Measurements from ENCODE around the gene ARHGAP26. TPM values are rescaled to one million over a fixed set of nuclear protein-coding genes. Genes with fewer than 3 reads are reported as not detected.
A peak's percentile ranks its signal among the peaks of the same experiment; 100 is the strongest.

The ARHGAP26 gene
- total and polyA plus RNA-seq, 4 donors: 1.8 to 16.7 (median 4.1) TPM

- TF ChIP-seq ZBTB33 (IDR thresholded peaks at IDR 0.05): no peak
- TF ChIP-seq HNF4G (IDR thresholded peaks at IDR 0.05): no peak
- TF ChIP-seq FOXA1 (IDR thresholded peaks at IDR 0.05): no peak
- TF ChIP-seq ATF3 (IDR thresholded peaks at IDR 0.05): peak; percentile 37
- no peak for TF ChIP-seq TAF1 (conservative IDR thresholded peaks at IDR 0.05)
- TF ChIP-seq JUND (IDR thresholded peaks at IDR 0.05): peak; percentile 54 to 65
Measured at GRCh38 chr5:142821733-142822487, 51.7 kb downstream of the ARHGAP26 start (continued).

- Histone ChIP-seq H3K9ac (ENCODE audit: low read depth in 1 of 2, low read length in 2 of 2) (no peak overlapping the region), H3K27ac (ENCODE audit: low read depth in 1 of 2, low read length in 2 of 2) (no peak overlapping the region), H3K36me3 (ENCODE audit: control insufficient read depth in 4 of 4, insufficient read depth in 3 of 4, low read depth in 1 of 4, low read length in 3 of 4) (no peaks in the 10 kb centered on the region), H3K27me3 (ENCODE audit: control insufficient read depth in 4 of 4, insufficient read depth in 4 of 4, low read length in 3 of 4) (no peaks in the 10 kb centered on the region), H3K9me3 (ENCODE audit: control insufficient read depth in 4 of 4, low read length in 3 of 4) (no peaks in the 10 kb centered on the region), H3K4me1 (ENCODE audit: control insufficient read depth in 4 of 4, insufficient read depth in 4 of 4, low read length in 3 of 4) (peaks cover 8 to 48% (median 38%) of the 10 kb centered on the region in 4 donors), H3K4me3 (ENCODE audit: low read depth in 1 of 3, low read length in 3 of 3) (no peak overlapping the region)
- TF ChIP-seq GABPA (IDR thresholded peaks at IDR 0.05 in 1 of 2, conservative IDR thresholded peaks at IDR 0.05 in 1 of 2) (no peak), REST (IDR thresholded peaks at IDR 0.05) (no peak), YY1 (IDR thresholded peaks at IDR 0.05) (no peak), ATF3 (IDR thresholded peaks at IDR 0.05) (no peak), FOXA2 (IDR thresholded peaks at IDR 0.05) (no peak), MAX (IDR thresholded peaks at IDR 0.05) (no peak), NR2F2 (IDR thresholded peaks at IDR 0.05) (no peak), HNF4A (conservative IDR thresholded peaks at IDR 0.05) (peak in 1 of 2 donors; percentile 9), SP1 (IDR thresholded peaks at IDR 0.05) (no peak), FOXA1 (IDR thresholded peaks at IDR 0.05) (no peak), EGR1 (IDR thresholded peaks at IDR 0.05; ENCODE audit: low read depth in 2 of 2) (no peak), HNF4G (IDR thresholded peaks at IDR 0.05) (no peak), CTCF (IDR thresholded peaks at IDR 0.05; ENCODE audit: low read depth, low read length, missing input control) (no peak), TAF1 (conservative IDR thresholded peaks at IDR 0.05) (no peak), RXRA (IDR thresholded peaks at IDR 0.05) (peak in 1 of 2 donors; percentile 8), ZBTB33 (IDR thresholded peaks at IDR 0.05) (no peak), RAD21 (IDR thresholded peaks at IDR 0.05) (no peak)
- WGBS: 43% methylated on average over 2 of the region's 2 CpGs
- DNase-seq (ENCODE audit: low spot score): no peak
Measured at GRCh38 chr5:142823126-142823525, 52.9 kb downstream of the ARHGAP26 start.

Measured in liver (tissue), 9 donors.